HL-60 (cell line): ENCODE results near the gene PCDHA8.
"Not testable (repeated sequence)": the region's sequence is repeated elsewhere in the genome, so short reads cannot be mapped to it uniquely, and the experiment has no call there.

Source experiments
- DNase-seq, 2 experiments: peaks; one replicate each; pipeline ENCODE4 v3.0.0-alpha.2; 2010 to 2020; ENCODE audit warnings: low read depth in 1 of 2, low spot score in 1 of 2
- H3K27ac ChIP-seq: fragments of 250-450 bp; sonication (Bioruptor Pico); replicated peaks from 2 replicates; pipeline ENCODE4 v1.5.1; 2020; ENCODE audit warnings: mild to moderate bottlenecking, moderate library complexity
- H3K27me3 ChIP-seq: fragments of 250-450 bp; sonication (Bioruptor Pico); 2 replicates; pipeline ENCODE4 v1.5.1; 2021; ENCODE audit warnings: mild to moderate bottlenecking, moderate library complexity; ENCODE audit not compliant: insufficient read depth, poor library complexity, severe bottlenecking
- H3K4me3 ChIP-seq: replicated peaks from 2 replicates; pipeline ENCODE4 v1.5.1; 2011; ENCODE audit warnings: mild to moderate bottlenecking, control low read depth, low read length; ENCODE audit not compliant: insufficient read depth
- GABPA ChIP-seq: IDR thresholded peaks from 2 replicates; pipeline ENCODE4 v1.6.1; 2012; ENCODE audit warnings: low read depth
- POLR2AphosphoS5 ChIP-seq: IDR thresholded peaks from 2 replicates; pipeline ENCODE4 v1.6.1; 2012; ENCODE audit warnings: low read depth
- REST ChIP-seq: IDR thresholded peaks from 2 replicates; pipeline ENCODE4 v1.6.1; 2012; ENCODE audit warnings: low read depth; ENCODE audit not compliant: insufficient replicate concordance
- SPI1 ChIP-seq: IDR thresholded peaks from 2 replicates; pipeline ENCODE4 v1.6.1; 2012; ENCODE audit warnings: low read depth, mild to moderate bottlenecking, borderline replicate concordance
- TF ChIP-seq, protein P1 (sequence below): IDR thresholded peaks from one replicate; pipeline ENCODE4 v1.5.1; 2011; ENCODE audit warnings: low read length, control low read depth, inconsistent platforms; ENCODE audit not compliant: insufficient read depth

The PCDHA8 gene

GRCh38 chr5:140875085-140876065, 34.4 kb downstream of the PCDHA8 start, which contains the start of gene PCDHA12:
Gene PCDHA12 (plus strand): TSS chr5:140875308. CDS start chr5:140875473, 165 bp downstream.
- Histone ChIP-seq H3K27me3 (no peaks in the 10 kb centered on the region), H3K4me3 (no peak within 1 kb of the TSS), H3K27ac (no peak within 1 kb of the TSS)
- TF ChIP-seq POLR2AphosphoS5: no peak
- no peak for TF ChIP-seq SPI1
- no peak for TF ChIP-seq GABPA
- no peak for TF ChIP-seq REST
- TF ChIP-seq, protein P1, sequence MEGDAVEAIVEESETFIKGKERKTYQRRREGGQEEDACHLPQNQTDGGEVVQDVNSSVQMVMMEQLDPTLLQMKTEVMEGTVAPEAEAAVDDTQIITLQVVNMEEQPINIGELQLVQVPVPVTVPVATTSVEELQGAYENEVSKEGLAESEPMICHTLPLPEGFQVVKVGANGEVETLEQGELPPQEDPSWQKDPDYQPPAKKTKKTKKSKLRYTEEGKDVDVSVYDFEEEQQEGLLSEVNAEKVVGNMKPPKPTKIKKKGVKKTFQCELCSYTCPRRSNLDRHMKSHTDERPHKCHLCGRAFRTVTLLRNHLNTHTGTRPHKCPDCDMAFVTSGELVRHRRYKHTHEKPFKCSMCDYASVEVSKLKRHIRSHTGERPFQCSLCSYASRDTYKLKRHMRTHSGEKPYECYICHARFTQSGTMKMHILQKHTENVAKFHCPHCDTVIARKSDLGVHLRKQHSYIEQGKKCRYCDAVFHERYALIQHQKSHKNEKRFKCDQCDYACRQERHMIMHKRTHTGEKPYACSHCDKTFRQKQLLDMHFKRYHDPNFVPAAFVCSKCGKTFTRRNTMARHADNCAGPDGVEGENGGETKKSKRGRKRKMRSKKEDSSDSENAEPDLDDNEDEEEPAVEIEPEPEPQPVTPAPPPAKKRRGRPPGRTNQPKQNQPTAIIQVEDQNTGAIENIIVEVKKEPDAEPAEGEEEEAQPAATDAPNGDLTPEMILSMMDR: no peak
- no peak for DNase-seq

DNA sequence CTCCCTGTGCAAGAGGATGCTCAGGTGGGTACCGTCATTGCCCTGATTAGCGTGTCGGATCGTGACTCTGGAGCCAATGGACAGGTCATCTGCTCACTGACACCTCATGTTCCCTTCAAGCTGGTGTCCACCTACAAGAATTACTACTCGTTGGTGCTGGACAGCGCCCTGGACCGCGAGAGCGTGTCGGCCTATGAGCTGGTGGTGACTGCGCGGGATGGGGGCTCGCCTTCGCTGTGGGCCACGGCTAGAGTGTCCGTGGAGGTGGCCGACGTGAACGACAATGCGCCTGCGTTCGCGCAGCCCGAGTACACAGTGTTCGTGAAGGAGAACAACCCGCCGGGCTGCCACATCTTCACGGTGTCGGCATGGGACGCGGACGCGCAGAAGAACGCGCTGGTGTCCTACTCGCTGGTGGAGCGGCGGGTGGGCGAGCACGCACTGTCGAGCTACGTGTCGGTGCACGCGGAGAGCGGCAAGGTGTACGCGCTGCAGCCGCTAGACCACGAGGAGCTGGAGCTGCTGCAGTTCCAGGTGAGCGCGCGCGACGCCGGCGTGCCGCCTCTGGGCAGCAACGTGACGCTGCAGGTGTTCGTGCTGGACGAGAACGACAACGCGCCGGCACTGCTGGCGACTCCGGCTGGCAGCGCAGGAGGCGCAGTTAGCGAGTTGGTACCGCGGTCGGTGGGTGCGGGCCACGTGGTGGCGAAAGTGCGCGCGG, 35.7 kb downstream of the PCDHA8 start:
- not testable (repeated sequence) for H3K27ac ChIP-seq, H3K4me3 ChIP-seq, DNase-seq, H3K27me3 ChIP-seq
- peak; percentile 45 for TF ChIP-seq REST

DNA sequence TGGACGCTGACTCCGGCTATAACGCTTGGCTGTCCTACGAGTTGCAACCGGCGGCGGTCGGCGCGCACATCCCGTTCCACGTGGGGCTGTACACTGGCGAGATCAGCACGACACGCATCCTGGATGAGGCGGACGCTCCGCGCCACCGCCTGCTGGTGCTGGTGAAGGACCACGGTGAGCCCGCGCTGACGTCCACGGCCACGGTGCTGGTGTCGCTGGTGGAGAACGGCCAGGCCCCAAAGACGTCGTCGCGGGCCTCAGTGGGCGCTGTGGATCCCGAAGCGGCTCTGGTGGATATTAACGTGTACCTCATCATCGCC, 36.2 kb downstream of the PCDHA8 start:
- Histone ChIP-seq H3K27me3 (no peaks in the 10 kb centered on the region), H3K27ac (no peak overlapping the region), H3K4me3 (no peak overlapping the region)
- no peak for TF ChIP-seq GABPA
- no peak for TF ChIP-seq SPI1
- TF ChIP-seq, protein P1: no peak
- no peak for TF ChIP-seq POLR2AphosphoS5
- no peak for TF ChIP-seq REST
- DNase-seq: no peak
